GM19025 (cell line): ENCODE measurements around the gene ATL2.
"Not testable (repeated sequence)": the region's sequence is repeated elsewhere in the genome, so short reads cannot be mapped to it uniquely, and the experiment has no call there.

Experiments used
- ATAC-seq: cut with Tn5 transposase; IDR thresholded peaks from one replicate; pipeline ENCODE4 v1.9.1; 2021; ENCODE audit warnings: mild to moderate bottlenecking, low read depth, moderate library complexity; ENCODE audit not compliant: unreplicated experiment

ATL2 gene

GRCh38 chr2:38336621-38337020 lies 40.5 kb downstream of the ATL2 start:
- ATAC-seq = no peak

- no peak for ATAC-seq
Observed at GRCh38 chr2:38330754-38331153, 46.3 kb downstream of the ATL2 start.

GRCh38 chr2:38327580-38327979 lies 49.5 kb downstream of the ATL2 start:
- no peak for ATAC-seq

GRCh38 chr2:38323623-38324022 lies 53.5 kb downstream of the ATL2 start:
- no peak for ATAC-seq

- no peak for ATAC-seq
Observed at GRCh38 chr2:38322224-38322914, 54.7 kb downstream of the ATL2 start.

GRCh38 chr2:38319240-38319639 lies 57.8 kb downstream of the ATL2 start:
- not testable (repeated sequence) for ATAC-seq

GRCh38 chr2:38317725-38318124 lies 59.3 kb downstream of the ATL2 start:
- no peak for ATAC-seq

GRCh38 chr2:38315707-38316333 lies 61.3 kb downstream of the ATL2 start:
- ATAC-seq = no peak

- no peak for ATAC-seq
Observed at GRCh38 chr2:38308821-38309220, 68.3 kb downstream of the ATL2 start.

- ATAC-seq = no peak
Observed at GRCh38 chr2:38301969-38302702, 74.9 kb downstream of the ATL2 start.

GRCh38 chr2:38301340-38301968 lies 75.6 kb downstream of the ATL2 start:
- ATAC-seq = no peak

GRCh38 chr2:38298539-38298938 lies 78.5 kb downstream of the ATL2 start:
- no peak for ATAC-seq

GRCh38 chr2:38296197-38296780 lies 80.8 kb downstream of the ATL2 start:
- no peak for ATAC-seq

GRCh38 chr2:38294597-38294996 lies 82.5 kb downstream of the ATL2 start:
- ATAC-seq = no peak

GRCh38 chr2:38293152-38293865 lies 83.8 kb downstream of the ATL2 start:
- no peak for ATAC-seq

GRCh38 chr2:38290332-38290731 lies 86.7 kb downstream of the ATL2 start:
- ATAC-seq = no peak

- ATAC-seq = no peak
Observed at GRCh38 chr2:38284971-38285370, 92.1 kb downstream of the ATL2 start.

- no peak for ATAC-seq
Observed at GRCh38 chr2:38281095-38281742, 95.9 kb downstream of the ATL2 start.

- no peak for ATAC-seq
Observed at GRCh38 chr2:38279201-38279600, 97.9 kb downstream of the ATL2 start.

- ATAC-seq = not testable (repeated sequence)
Observed at GRCh38 chr2:38278117-38278438, 99.0 kb downstream of the ATL2 start.
